ENCODE measurements around the gene CLCN2.

Gene CLCN2

GRCh38 chr3:184361532-184361931, at the start of gene CLCN2, which contains the start of gene POLR2H:
Gene CLCN2 (minus strand): TSS chr3:184361605. CDS start chr3:184361479, 126 bp downstream.
Gene POLR2H (plus strand): TSS chr3:184361710. CDS start chr3:184363493, 1,783 bp downstream.
- peak; percentile 60 for DNase-seq

- DNase-seq, result no peak
Measured at GRCh38 chr3:184409946-184410500, 48.6 kb upstream of the CLCN2 start.

- DNase-seq, result no peak
Measured at GRCh38 chr3:184409331-184409926, 48.0 kb upstream of the CLCN2 start.

- no peak for DNase-seq
Measured at GRCh38 chr3:184405075-184406030, 43.9 kb upstream of the CLCN2 start.

- peak; percentile 87 for DNase-seq
Measured at GRCh38 chr3:184399410-184399809, 38.0 kb upstream of the CLCN2 start.

GRCh38 chr3:184395320-184395660, 33.9 kb upstream of the CLCN2 start:
- no peak for DNase-seq

GRCh38 chr3:184391266-184391665, 29.9 kb upstream of the CLCN2 start:
- DNase-seq, result no peak

GRCh38 chr3:184389935-184390528, 28.6 kb upstream of the CLCN2 start:
- DNase-seq, result no peak

GRCh38 chr3:184389384-184389783, 28.0 kb upstream of the CLCN2 start:
- DNase-seq, result no peak

- no peak for DNase-seq
Measured at GRCh38 chr3:184388936-184389230, 27.5 kb upstream of the CLCN2 start.

- no peak for DNase-seq
Measured at GRCh38 chr3:184388164-184388935, 26.9 kb upstream of the CLCN2 start.

GRCh38 chr3:184387174-184387714, 25.8 kb upstream of the CLCN2 start:
- DNase-seq, result no peak

- no peak for DNase-seq
Measured at GRCh38 chr3:184386047-184386806, 24.8 kb upstream of the CLCN2 start.

- DNase-seq, result no peak
Measured at GRCh38 chr3:184384856-184385422, 23.5 kb upstream of the CLCN2 start.

GRCh38 chr3:184384342-184384741, 22.9 kb upstream of the CLCN2 start:
- no peak for DNase-seq

GRCh38 chr3:184383033-184383740, 21.8 kb upstream of the CLCN2 start:
- DNase-seq, result no peak

- DNase-seq, result no peak
Measured at GRCh38 chr3:184382326-184383032, 21.1 kb upstream of the CLCN2 start.

- no peak for DNase-seq
Measured at GRCh38 chr3:184381261-184382224, 20.1 kb upstream of the CLCN2 start.
